Middle frontal gyrus (tissue), 1 donor: ENCODE results near the gene TSPAN18.

Source experiments
- DNase-seq: peaks from one replicate; pipeline ENCODE4 v3.0.0-alpha.2; 2015; ENCODE audit warnings: low spot score; ENCODE audit errors: extremely low spot score

Gene TSPAN18, protein sequence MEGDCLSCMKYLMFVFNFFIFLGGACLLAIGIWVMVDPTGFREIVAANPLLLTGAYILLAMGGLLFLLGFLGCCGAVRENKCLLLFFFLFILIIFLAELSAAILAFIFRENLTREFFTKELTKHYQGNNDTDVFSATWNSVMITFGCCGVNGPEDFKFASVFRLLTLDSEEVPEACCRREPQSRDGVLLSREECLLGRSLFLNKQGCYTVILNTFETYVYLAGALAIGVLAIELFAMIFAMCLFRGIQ

DNA sequence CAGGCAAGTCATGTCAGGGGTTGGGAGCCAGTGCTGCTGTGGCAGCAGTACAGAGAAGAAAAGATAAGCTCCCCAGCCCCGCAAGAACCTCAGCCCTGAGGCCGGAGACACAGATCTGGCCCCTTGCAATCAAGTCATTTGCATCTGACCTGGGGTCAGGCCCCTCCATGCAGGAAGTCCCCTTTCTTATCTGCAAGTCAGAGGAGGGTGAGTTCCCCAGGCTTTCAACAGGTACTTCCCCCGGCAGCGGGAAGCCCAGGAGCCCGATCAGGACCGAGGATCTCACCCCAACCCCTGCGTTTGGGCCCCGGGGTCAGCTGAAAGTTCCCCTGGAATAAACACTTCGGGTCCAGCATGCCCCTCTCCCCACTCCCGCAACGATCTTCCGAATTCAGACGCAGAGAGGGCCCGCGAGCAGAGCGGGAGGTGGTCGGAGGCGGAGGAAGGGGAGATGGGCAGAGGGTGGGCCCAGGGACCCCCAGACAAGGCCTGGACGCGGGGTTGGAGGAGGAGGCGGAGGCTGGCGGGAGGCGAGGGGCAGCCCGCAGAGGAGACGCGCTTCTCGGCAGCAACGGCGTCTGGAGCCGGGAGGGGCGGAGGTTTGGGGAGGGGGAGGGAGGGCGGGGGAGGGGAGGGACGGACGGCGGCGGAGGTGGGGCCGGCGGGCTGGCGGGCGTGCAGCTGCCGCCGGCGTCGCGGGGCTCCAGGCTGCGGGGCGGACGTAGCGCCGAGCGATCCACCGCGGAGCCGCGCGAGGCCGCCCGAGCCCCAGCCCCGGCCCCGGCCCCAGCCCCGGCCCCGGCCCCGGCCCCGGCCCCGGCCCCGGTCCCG is at the start of gene TSPAN18:
Gene TSPAN18, plus strand, starts transcription at position 680 of the 831 bp plus-strand sequence. CDS start 179,455 bp downstream, outside the sequence.
- no peak for DNase-seq

DNA sequence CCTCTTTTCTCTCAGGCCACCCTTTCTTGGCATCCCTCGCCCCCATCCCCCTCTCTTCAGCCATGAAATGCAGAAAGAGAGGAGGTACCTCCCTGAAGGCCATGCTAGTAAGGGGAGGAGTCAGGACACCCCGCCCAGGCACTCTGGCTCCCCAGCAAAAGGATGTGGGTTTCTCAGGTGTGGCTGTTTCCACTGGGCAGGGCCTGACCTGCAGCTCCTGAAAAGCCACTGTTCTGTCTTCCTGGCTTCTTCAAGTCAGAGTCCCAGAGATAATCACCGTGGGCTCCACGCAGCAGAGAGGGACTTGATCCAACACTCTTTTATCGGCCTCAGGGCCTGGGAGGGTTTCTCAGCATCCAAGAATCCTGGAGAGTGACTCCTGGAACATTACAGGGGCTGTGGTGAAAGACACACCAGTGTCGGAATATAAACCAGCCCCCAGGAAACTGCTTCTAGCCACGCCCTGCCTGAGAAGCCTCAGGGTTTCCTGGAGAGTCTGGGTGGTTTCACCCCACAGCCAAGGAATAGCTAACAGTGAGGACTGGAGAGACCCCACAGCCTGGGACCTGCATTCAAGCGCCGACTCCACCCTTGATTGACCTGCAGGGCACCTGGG is 45.7 kb upstream of the TSPAN18 start:
- DNase-seq, result no peak

GRCh38 chr11:44681698-44682097 is 45.1 kb upstream of the TSPAN18 start:
- DNase-seq, result no peak

GRCh38 chr11:44684859-44685281 is 41.9 kb upstream of the TSPAN18 start:
- DNase-seq, result no peak

DNA sequence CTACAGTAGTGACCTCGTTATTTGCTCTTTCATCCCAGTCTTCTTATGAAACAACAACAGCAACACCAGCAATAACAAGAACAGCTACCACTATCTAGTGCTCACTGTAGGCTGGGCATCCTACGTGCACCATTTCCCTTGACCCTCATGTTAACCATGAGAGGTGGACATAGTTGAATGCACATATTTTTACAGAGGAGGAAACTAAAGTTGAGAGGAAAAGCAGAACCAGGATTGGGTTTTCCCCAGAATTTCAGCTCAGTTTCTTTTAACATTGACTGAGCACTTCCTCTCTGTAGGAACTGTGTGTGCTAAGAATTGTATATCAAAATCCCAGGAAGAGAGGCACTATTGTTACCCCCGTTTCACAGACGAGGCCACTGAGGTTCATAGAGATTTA is 39.4 kb upstream of the TSPAN18 start:
- DNase-seq, result no peak

DNA sequence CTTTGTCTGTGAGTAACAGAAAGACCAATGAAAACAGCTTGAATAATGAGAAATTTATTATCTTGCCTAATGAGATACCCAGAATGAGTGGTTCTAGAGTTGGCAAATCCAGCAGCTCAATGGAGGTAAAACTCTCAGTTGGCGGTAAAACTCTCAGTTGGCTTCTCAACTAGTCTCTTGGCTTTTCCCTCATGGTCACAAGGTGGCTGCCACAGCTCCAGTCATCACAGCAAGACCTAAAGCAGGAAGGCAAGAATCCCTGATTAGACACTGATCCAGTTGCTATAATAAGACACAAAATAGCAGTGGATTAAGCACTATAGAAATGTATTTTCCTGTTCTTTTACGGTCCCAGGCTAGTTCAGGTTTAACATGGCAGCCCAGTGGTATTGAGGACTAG is 37.5 kb upstream of the TSPAN18 start:
- DNase-seq, result no peak

GRCh38 chr11:44690651-44691050 is 36.1 kb upstream of the TSPAN18 start:
- no peak for DNase-seq

DNA sequence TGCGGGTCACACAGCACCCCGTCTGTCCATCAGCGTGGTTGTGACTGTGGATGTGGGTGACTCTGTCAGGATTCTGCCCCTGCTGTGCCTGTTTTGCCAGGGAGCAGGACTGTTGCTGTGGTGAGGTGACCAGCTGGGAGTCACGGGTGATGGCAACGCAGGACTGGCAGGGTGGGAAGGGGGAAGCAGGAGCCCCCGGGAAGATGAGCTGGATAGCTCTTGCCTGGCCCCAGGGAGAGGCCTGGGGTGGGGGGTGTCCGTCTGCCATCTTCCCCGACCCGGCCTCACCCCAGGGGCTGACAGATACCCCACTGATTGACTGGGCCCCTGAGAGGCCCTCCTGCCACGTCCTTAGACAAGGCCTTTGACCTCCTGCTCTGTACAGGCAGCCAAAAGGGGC is 34.3 kb upstream of the TSPAN18 start:
- no peak for DNase-seq

GRCh38 chr11:44693654-44694119 is 33.1 kb upstream of the TSPAN18 start:
- no peak for DNase-seq

- DNase-seq, result no peak
Measured at GRCh38 chr11:44694443-44694842, 32.3 kb upstream of the TSPAN18 start.

- no peak for DNase-seq
Measured at GRCh38 chr11:44695169-44695833, 31.5 kb upstream of the TSPAN18 start.

- DNase-seq, result no peak
Measured at GRCh38 chr11:44698252-44698912, 28.4 kb upstream of the TSPAN18 start.

GRCh38 chr11:44699497-44700408 is 27.0 kb upstream of the TSPAN18 start:
- DNase-seq, result no peak

DNA sequence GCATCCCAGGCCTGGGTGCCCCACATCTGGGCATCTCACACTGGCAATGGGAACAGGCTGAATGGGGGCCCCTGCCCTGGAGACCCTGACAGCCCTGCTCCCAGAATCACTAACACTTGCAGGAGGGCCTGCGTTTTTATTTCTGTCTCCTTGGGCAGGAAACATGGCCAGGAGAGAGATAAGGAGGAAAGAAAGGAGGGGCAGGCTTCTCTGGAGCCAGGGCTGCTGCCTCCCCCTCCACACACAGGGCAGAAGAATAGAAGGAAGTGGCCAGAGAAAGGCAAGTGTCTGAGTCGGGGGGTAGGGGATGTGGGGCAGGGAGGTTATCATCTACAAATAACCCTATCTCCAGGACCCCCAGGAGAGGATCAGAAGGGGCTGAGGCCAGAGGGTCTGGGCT is 25.5 kb upstream of the TSPAN18 start:
- DNase-seq, result no peak

- no peak for DNase-seq
Measured at GRCh38 chr11:44702889-44703288, 23.9 kb upstream of the TSPAN18 start.

DNA sequence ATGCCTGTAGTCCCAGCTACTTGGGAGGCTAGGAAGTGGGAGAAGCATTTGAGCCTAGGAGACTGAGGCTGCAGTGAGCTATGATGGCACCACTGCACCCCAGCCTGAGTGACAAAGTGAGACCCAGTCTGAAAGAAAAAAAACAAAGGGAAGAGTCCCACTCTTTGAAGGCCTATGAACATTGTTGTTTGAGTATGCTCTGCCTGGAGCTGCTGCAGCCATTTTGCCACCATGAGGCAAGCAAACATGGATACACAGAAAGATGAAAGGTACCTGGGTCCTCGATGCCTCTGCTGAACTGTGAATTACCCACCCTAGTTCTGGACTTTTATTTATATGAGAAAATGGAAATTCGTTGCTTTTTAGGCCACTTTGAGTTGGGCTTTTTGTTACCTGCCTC is 19.7 kb upstream of the TSPAN18 start:
- no peak for DNase-seq

- DNase-seq, result no peak
Measured at GRCh38 chr11:44708009-44708408, 18.8 kb upstream of the TSPAN18 start.

DNA sequence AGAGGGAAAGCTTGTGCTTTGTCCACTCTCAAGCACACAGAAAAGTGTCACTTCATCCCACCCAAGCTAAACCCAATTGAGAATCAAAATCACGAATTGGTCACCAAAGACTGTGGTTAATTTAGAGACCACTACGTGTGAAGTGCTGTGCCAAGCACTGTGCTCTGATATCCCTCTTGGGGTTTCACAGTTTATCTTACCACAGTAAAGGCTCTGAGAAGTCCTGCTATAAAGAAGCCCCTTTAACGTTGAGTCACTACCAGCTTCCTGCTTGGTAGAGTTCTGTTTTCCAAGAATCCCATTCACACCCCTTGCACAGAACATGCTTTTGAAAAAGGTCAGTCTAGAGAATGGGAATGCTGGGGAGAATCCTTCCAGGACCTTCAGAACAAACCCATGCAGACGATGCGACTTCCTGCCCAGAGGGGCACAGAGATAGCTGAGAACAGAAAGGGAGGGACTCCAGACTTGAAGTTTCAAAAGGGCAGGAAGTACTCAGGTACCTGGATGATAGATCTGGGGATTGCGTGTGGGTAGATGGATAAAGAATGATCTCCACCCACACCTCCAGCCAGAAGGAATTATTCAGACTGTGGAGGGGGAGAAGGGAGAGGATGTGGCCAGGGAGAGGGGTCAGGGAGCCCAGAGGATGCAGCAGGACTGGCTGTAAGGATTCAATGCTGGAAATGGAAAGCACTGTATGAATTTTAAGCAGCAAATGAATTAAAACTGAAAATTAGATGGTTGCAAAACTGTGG is 18.1 kb upstream of the TSPAN18 start:
- DNase-seq, result no peak

DNA sequence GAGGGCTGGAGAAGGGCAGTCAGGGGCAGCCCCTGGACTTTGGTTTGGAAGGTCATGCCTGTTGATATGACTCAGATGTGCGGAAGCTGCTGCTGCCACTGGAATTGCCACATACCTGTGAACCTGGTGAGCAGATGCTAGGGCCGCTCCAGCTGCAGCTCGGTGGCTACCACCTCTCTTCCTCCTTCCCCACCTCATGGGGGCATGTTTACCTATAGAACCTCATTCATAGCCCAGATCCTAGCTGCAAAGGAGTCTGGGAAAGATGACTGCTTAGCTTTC is 17.5 kb upstream of the TSPAN18 start:
- no peak for DNase-seq

- no peak for DNase-seq
Measured at GRCh38 chr11:44709966-44710365, 16.8 kb upstream of the TSPAN18 start.
